Urothelium cell line (cell line): ENCODE data around the gene MCOLN1.
A peak's percentile ranks its signal among the peaks of the same experiment; 100 is the strongest.
"Not testable (repeated sequence)": the region's sequence is repeated elsewhere in the genome, so short reads cannot be mapped to it uniquely, and the experiment has no call there.

Source experiments
- DNase-seq: peaks from one replicate; pipeline ENCODE4 v3.0.0; 2011; ENCODE audit warnings: low spot score, mixed read lengths
- FAIRE-seq: peaks from 2 replicates; lab custom pipeline; 2011; peaks lifted over from hg19 to GRCh38; lab: Jason Lieb, UNC

The MCOLN1 gene

GRCh38 chr19:7522923-7523667, 671 bp downstream of the MCOLN1 start:
- FAIRE-seq, result no peak
- no peak for DNase-seq

DNA sequence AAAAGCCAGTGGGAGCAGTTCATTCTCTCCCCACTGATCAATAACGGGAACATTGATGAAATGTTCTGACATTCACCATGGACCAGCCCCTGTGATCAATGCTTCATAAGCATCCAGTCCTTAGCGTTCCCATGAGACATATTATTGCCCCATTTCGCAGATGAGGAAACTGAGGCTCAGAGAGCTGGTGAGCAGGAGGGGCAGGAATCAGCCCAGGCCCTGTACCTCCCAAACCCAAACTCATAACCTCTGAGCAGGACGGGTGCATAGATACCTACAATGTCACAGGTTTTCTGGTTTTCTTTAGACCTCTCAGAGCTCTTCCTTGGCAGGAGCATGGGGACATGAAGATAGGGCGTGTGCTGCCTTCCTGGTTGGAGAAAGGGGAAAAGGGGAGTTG, 2.1 kb downstream of the MCOLN1 start:
- DNase-seq (no peak), FAIRE-seq (no peak)

GRCh38 chr19:7524992-7525739, 2.7 kb downstream of the MCOLN1 start:
- no peak for FAIRE-seq
- DNase-seq, result no peak

GRCh38 chr19:7526059-7526929, 3.9 kb downstream of the MCOLN1 start:
- DNase-seq, result no peak
- no peak for FAIRE-seq

GRCh38 chr19:7527516-7528191, 5.2 kb downstream of the MCOLN1 start:
- no peak for FAIRE-seq

GRCh38 chr19:7528192-7528519, 5.7 kb downstream of the MCOLN1 start:
- no peak for FAIRE-seq
- DNase-seq, result no peak

More at GRCh38 chr19:7527516-7528191, 5.2 kb downstream of the MCOLN1 start:
- no peak for DNase-seq

DNA sequence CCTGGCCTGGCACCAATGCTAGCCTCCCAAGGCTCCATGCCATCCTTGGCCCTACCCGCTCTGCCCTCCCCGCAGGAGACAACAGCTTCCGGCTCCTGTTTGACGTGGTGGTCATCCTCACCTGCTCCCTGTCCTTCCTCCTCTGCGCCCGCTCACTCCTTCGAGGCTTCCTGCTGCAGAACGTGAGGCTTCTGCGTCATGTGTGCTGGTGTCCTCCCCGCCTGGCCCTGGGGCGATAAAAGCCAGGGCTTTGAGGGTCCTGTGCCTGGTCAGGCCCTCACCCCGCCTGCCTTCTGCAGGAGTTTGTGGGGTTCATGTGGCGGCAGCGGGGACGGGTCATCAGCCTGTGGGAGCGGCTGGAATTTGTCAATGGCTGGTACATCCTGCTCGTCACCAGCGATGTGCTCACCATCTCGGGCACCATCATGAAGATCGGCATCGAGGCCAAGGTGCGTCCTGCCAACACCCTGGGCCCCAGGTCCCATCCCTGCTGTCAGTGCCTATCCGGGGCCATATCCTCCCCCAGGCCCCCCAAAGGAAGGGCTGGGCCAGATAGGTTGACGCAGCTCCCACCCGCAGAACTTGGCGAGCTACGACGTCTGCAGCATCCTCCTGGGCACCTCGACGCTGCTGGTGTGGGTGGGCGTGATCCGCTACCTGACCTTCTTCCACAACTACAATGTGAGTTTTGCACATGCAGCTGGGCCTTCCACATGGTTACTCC, 6.3 kb downstream of the MCOLN1 start:
- DNase-seq, result no peak
- no peak for FAIRE-seq

DNA sequence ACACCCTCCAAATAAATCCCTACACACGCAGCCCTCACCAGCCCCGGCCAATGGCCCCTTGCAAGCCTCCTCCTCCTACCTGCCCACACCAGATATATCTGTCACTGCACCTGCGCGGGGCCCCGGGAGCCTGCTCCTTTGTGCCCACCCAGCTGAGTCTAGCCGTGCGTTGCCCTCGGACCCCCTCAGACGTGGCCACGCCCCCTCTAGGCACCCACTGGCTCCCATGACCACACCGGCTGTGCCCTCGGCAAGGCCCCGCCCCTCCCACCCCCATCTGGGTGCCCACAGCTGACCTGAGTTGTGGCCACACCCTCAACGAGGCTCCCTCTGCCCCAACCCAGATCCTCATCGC, 6.8 kb downstream of the MCOLN1 start:
- FAIRE-seq (no peak), DNase-seq (no peak)

- DNase-seq (no peak), FAIRE-seq (no peak)
These were observed 7.4 kb downstream of the MCOLN1 start for GRCh38 chr19:7529610-7530490.

DNA sequence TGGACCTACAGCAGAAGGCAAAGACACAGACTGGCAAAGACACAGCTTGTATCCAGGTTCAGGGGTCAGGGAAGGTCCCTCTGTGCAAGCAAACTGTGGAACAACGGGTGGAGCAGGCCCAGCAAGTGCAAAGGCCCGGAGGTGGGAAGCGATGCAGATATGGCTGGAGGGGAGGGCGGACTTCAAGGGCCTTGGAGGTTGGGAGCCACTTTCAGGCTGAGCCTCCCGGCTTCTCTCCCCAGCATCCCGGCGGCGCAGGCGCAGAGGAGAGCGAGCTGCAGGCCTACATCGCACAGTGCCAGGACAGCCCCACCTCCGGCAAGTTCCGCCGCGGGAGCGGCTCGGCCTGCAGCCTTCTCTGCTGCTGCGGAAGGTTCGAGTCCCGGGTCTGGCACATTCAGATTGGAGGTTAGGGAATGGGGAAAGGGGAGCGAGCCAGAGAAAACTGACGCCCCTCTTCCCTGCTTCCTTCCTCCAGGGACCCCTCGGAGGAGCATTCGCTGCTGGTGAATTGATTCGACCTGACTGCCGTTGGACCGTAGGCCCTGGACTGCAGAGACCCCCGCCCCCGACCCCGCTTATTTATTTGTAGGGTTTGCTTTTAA, 11.0 kb downstream of the MCOLN1 start:
- DNase-seq (no peak), FAIRE-seq (no peak)

DNA sequence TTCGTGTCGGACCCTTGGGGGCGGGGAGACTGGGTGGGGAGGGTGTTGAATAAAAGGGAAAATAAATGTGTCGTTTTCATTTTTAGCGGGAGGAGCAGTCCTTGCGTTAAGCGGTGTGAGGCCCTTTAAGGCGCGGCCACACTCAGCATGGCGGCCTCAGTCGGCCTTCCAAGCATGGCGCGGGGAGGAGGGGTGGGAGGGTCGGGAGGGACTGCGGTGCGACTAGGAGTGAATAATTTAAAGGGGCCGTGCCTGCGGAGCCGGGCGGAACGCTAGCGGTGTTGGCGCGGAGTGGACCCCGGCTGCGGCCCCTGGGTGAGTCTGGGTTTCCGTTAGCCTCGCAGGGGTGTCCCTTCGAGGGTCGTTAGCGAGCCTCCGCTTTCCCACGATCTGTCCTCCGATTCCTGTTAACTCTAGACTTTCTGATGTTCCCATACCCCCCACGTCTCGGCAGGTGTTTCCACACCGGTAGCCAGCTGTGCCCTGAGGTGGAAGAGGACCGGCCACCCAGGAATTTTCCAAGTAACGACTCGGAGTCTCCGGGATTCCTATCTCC, 11.6 kb downstream of the MCOLN1 start:
- no peak for FAIRE-seq
- DNase-seq, result peak; percentile 84

DNA sequence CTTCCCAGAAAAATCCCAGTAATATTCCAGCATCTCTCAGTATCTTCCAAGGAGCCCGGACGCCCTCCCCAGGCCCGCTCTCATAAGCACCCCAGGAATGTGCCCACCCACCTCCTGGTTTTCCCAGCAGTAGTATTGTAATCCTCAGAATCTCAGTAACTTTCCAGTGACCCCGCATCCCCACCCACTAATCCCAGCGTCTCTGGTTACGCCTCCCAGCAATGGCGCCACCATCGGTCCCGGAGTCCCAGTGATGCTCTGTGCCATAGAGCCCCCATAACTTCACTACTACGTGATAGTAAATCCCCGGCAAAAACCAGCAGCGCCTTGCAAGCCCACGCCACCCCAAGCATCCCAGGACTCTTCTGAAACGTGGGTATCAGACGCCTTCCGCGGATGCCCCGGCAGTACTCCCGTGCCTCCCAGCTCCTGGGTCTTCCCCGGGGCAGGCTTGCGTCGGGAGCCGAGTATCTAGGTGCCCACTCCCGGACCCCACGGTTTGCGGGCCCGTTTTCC, 12.2 kb downstream of the MCOLN1 start:
- FAIRE-seq, result no peak
- DNase-seq, result peak; percentile 53

GRCh38 chr19:7535047-7535997, 12.9 kb downstream of the MCOLN1 start, which contains the start of gene PNPLA6:
PNPLA6 (plus strand) TSS chr19:7535717; CDS start chr19:7535789, 72 bp downstream.
- FAIRE-seq (peak; percentile 62), DNase-seq (peak; percentile 92)

DNA sequence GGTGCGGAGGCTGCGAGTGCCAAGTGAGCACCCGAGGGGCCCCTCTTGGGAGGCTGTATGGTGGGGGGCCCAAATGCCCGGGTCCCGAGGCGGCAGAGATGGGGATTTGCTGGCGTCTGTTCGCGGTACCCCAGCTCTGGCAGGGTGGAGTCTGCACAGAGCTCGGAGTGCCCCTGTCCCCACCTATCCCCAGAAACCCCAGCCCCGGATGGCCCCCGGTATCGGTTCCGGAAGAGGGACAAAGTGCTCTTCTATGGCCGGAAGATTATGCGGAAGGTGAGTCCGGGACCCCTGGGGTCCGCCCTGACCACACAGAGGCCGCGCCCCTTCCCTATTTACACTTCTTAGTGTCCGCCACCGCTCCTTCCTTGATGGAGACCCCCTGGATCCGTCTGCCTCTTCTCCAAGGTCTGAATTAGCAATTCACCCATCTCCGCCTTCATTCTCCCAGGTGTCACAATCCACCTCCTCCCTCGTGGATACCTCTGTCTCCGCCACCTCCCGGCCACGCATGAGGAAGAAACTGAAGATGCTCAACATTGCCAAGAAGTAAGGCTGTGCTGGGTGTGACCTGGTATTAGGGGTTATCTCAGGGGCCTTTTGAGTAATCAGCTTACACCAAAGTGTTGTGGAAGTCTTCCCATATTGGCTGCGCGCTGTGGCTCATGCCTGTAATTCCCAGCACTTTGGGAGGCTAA, 13.7 kb downstream of the MCOLN1 start:
- FAIRE-seq, result no peak
- no peak for DNase-seq

- FAIRE-seq, DNase-seq: not testable (repeated sequence)
These were observed 16.6 kb downstream of the MCOLN1 start for GRCh38 chr19:7538990-7539389.

DNA sequence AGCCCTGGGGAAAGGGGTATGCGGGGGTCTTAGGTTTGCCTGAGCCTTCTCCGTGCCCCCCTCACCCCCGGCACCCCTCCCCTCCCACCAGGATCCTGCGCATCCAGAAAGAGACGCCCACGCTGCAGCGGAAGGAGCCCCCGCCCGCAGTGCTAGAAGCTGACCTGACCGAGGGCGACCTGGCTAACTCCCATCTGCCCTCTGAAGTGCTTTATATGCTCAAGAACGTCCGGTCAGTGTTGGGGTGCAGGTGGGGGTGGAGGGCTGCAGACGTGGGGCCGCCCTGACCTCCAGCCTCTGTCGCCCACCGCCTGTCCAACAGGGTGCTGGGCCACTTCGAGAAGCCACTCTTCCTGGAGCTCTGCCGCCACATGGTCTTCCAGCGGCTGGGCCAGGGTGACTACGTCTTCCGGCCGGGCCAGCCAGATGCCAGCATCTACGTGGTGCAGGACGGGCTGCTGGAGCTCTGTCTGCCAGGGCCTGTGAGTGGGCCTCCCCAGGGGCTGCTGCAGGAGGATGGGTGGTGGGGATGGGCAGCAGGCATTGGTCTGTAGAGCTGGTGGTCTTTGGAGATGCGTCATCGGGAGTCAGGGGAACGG, 17.5 kb downstream of the MCOLN1 start:
- no peak for FAIRE-seq
- DNase-seq, result no peak
